Kidney (tissue), 14 donors: ENCODE results near the gene TMEM61. TPM values are rescaled to one million over a fixed set of nuclear protein-coding genes. Genes with fewer than 3 reads are reported as not detected.

ENCODE experiments used
- DNase-seq, 5 donors: peaks; one replicate each; pipeline ENCODE4 v3.0.0-alpha.2; 2013 to 2020
- FAIRE-seq: peaks from 2 replicates; lab custom pipeline; 2012; peaks lifted over from hg19 to GRCh38; lab: Jason Lieb, UNC
- H3K27ac ChIP-seq, 2 donors: one replicate each; pipeline ENCODE4 v1.7.0; 2013; ENCODE audit warnings: low read depth in 2 of 2, low read length in 2 of 2, inconsistent platforms in 1 of 2
- H3K27me3 ChIP-seq: one replicate; pipeline ENCODE4 v1.7.1; 2013; ENCODE audit warnings: low read length, inconsistent platforms; ENCODE audit not compliant: control insufficient read depth, insufficient read depth
- H3K36me3 ChIP-seq, 3 donors: one replicate each; pipeline versions ENCODE4 v1.7.0 to v1.7.1; 2013; ENCODE audit warnings: low read length in 3 of 3, control low read depth in 1 of 3, inconsistent platforms in 1 of 3; ENCODE audit not compliant: insufficient read depth in 3 of 3, control insufficient read depth in 2 of 3
- H3K4me1 ChIP-seq, 3 donors: one replicate each; pipeline versions ENCODE4 v1.7.0 to v1.7.1; 2013; ENCODE audit warnings: low read length in 3 of 3, inconsistent platforms in 1 of 3, low read depth in 1 of 3; ENCODE audit not compliant: control insufficient read depth in 2 of 3, insufficient read depth in 2 of 3
- H3K4me3 ChIP-seq, 3 donors: one replicate each; pipeline versions ENCODE4 v1.7.0 to v1.8.1; 2013; ENCODE audit warnings: low read length in 3 of 3, control low read depth in 1 of 3, inconsistent platforms in 1 of 3
- H3K9ac ChIP-seq, 3 donors: one replicate each; pipeline versions ENCODE4 v1.7.0 to v1.7.1; 2013; ENCODE audit warnings: low read length in 3 of 3, control low read depth in 1 of 3, inconsistent platforms in 1 of 3
- H3K9me3 ChIP-seq, 3 donors: one replicate each; pipeline versions ENCODE4 v1.7.0 to v1.7.1; 2013; ENCODE audit warnings: low read length in 3 of 3, control low read depth in 1 of 3, inconsistent platforms in 1 of 3; ENCODE audit not compliant: control insufficient read depth in 2 of 3, insufficient read depth in 1 of 3
- CTCF ChIP-seq: IDR thresholded peaks from 3 replicates; pipeline ENCODE4 v1.5.1; 2012; ENCODE audit warnings: mild to moderate bottlenecking, moderate library complexity, borderline replicate concordance; ENCODE audit not compliant: insufficient read depth; ENCODE audit errors: extremely low read depth
- intact Hi-C: fragments of 100-400 bp; cut with DNase I; formaldehyde crosslinking; loops from one replicate; pipeline ENCODE4 v1.11.1; 2022
- polyA plus RNA-seq: library from polyadenylated mRNA; stranded (reverse); fragments of 350-450 nt; fragmentation: Illumina TruSeq; extraction: RNeasy Lipid Tissue Mini Kit (QIAGEN cat#74804); gene quantifications from one replicate; pipeline ENCODE4 v1.2.3, GENCODE V29; 2014; ENCODE audit warnings: low read depth, low replicate concordance; ENCODE audit not compliant: insufficient read depth
- total RNA-seq: library from RNA; stranded (reverse); fragmentation: NEBNext Ultra II Directional; extraction: Animal tissue kit (Norgen Biotek cat#: 25700); gene quantifications from one replicate; pipeline ENCODE4 v1.2.1, GENCODE V29; 2021
- donor health status: control.
- donor health status: control.
- donor health status: control.
- donor health status: control.
- donor health status: control.
- donor health status: DM: yes; HTN: yes; CAD: no.
- donor health status: Normal renal cell carcinoma (clear cell type).

TMEM61 gene
- total and polyA plus RNA-seq, 2 donors from 2014 or later = 7.0 to 42.7 TPM

DNA sequence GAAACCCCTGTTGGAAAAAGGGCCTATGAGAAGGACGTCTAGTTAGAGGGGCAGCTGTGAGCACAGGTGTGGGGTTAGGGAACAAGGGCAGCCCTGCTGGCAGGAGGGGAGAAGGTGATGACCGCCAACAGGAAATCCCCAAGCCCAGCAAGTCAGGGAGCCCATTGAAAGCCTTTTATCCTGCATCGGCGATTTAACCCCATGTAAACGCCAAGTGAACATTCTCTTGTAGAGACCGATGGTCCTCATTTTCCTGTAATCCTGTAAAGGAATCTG lies 17.2 kb downstream of the TMEM61 start:
- no peak for TF ChIP-seq CTCF
- Histone ChIP-seq H3K9me3 (no peaks in the 10 kb centered on the region), H3K36me3 (no peaks in the 10 kb centered on the region), H3K4me1 (peaks cover 0 to 9% (median 0%) of the 10 kb centered on the region in 3 donors), H3K9ac (no peak overlapping the region), H3K27ac (no peak overlapping the region), H3K4me3 (no peak overlapping the region), H3K27me3 (peaks cover 11% of the 10 kb centered on the region)
- DNase-seq (no peak), FAIRE-seq (no peak)
- intact Hi-C loops = no loop called here

- FAIRE-seq = no peak
- no peak for TF ChIP-seq CTCF
- no peak overlapping the region for H3K4me3 ChIP-seq
- no peaks in the 10 kb centered on the region for H3K36me3 ChIP-seq
- H3K9me3 ChIP-seq = no peaks in the 10 kb centered on the region
- intact Hi-C loops = no loop called here
- no peak overlapping the region for H3K9ac ChIP-seq
- peaks cover 0 to 9% (median 0%) of the 10 kb centered on the region in 3 donors for H3K4me1 ChIP-seq
- peak overlapping the region in 1 of 2 donors; percentile 71 for H3K27ac ChIP-seq
- H3K27me3 ChIP-seq = peaks cover 11% of the 10 kb centered on the region
- DNase-seq = peak in 1 of 5 donors; percentile 28
These were observed 17.7 kb downstream of the TMEM61 start for GRCh38 chr1:54998100-54998499.

DNA sequence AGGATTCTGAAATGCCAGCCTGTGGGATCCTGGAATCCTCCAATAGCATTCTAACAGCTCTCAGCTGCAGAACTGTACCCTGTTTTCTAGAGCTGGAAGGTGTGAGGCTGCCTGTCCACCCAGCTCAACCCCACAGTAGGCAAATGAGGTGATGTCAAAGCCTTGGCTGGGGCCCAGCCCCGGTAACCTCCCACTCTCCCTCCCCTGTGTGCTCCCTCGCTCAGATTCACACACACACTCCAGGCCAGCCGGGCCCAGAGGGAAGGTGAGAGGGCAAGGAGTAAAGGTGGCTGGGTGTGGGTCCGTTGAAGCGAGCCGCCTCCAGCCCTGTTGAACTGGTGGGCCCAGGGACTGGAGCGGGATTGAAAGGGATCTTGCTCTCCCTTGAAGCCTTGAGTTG lies 18.2 kb downstream of the TMEM61 start, which contains the start of gene BSND:
BSND (plus strand) TSS at position 257 of the 400 bp plus-strand sequence. CDS start 254 bp downstream, outside the sequence.
- no peaks in the 10 kb centered on the region for H3K36me3 ChIP-seq
- FAIRE-seq (no peak), DNase-seq (peak in 4 of 5 donors; percentile 39 to 73 (median 48))
- peaks cover 0 to 9% (median 0%) of the 10 kb centered on the region in 3 donors for H3K4me1 ChIP-seq
- peak within 1 kb of the TSS; percentile 75 to 91 for H3K27ac ChIP-seq
- intact Hi-C loops = no loop called here
- no peak for TF ChIP-seq CTCF
- H3K9me3 ChIP-seq = no peaks in the 10 kb centered on the region
- H3K9ac ChIP-seq = peak within 1 kb of the TSS in 2 of 3 donors; percentile 46 to 77
- peak within 1 kb of the TSS in 2 of 3 donors; percentile 60 to 61 for H3K4me3 ChIP-seq
- H3K27me3 ChIP-seq = peaks cover 11% of the 10 kb centered on the region
